Colonic mucosa (tissue), 4 donors: ENCODE results near the gene MYL5. TPM values are rescaled to one million over a fixed set of nuclear protein-coding genes. Genes with fewer than 3 reads are reported as not detected.

ENCODE experiments used
- DNase-seq: peaks from one replicate; pipeline ENCODE4 v3.0.0-alpha.2; 2020
- H3K27ac ChIP-seq: fragments of 200-600 bp; one replicate; pipeline ENCODE4 v1.8.0; 2021
- H3K27me3 ChIP-seq: fragments of 200-600 bp; one replicate; pipeline ENCODE4 v1.8.0; 2021
- H3K36me3 ChIP-seq: fragments of 200-600 bp; one replicate; pipeline ENCODE4 v1.8.0; 2021
- H3K4me1 ChIP-seq: fragments of 200-600 bp; one replicate; pipeline ENCODE4 v1.8.0; 2021; ENCODE audit warnings: mild to moderate bottlenecking
- H3K4me3 ChIP-seq: fragments of 200-600 bp; one replicate; pipeline ENCODE4 v1.8.0; 2021
- H3K9ac ChIP-seq, 2 donors: one replicate each; pipeline ENCODE4 v1.7.0; 2013; ENCODE audit warnings: control low read depth in 2 of 2, low read depth in 2 of 2, low read length in 2 of 2
- H3K9me3 ChIP-seq: fragments of 200-600 bp; one replicate; pipeline ENCODE4 v1.8.0; 2021
- CTCF ChIP-seq: fragments of 200-600 bp; IDR thresholded peaks from one replicate; pipeline ENCODE4 v1.8.0; 2022; ENCODE audit warnings: antibody characterized with exemption, mild to moderate bottlenecking
- intact Hi-C: fragments of 100-400 bp; cut with DNase I; formaldehyde crosslinking; loops from one replicate; pipeline ENCODE4 v1.14.1; 2022
- total RNA-seq, 2 donors: library from RNA; stranded (reverse); fragmentation: NEBNext Ultra II Directional in 1 of 2; extraction: Animal tissue kit (Norgen Biotek cat#: 25700) in 1 of 2; gene quantifications; one replicate each; pipeline ENCODE4 v1.2.1, GENCODE V29; 2021
- donor health status: healthy.
- donor health status: DM: no; HTN: no; CAD: no.
- donor health status: DM: no; HTN: no; CAD: no.

MYL5 gene
- 10 to 100 TPM; 17.3 to 53.6 TPM for total RNA-seq

GRCh38 chr4:674172-675035, at the start of gene MYL5, which contains the start of gene ATP5ME:
TSS of gene MYL5 (plus strand) at chr4:674542. CDS start at chr4:678027, 3,485 bp downstream.
TSS of gene ATP5ME (minus strand) at chr4:674276. CDS start at chr4:674247, 29 bp downstream.
- Histone ChIP-seq H3K27me3 (no peaks in the 10 kb centered on the region), H3K27ac (peak within 1 kb of the TSS; percentile 95), H3K36me3 (peaks cover 6% of the 10 kb centered on the region), H3K4me3 (peak within 1 kb of the TSS; percentile 93), H3K4me1 (no peaks in the 10 kb centered on the region), H3K9me3 (no peaks in the 10 kb centered on the region), H3K9ac (peak within 1 kb of the TSS; percentile 91 to 99)
- intact Hi-C loops: no loop called here
- peak; percentile 96 for DNase-seq
- TF ChIP-seq CTCF: peak; percentile 94

- intact Hi-C loops: no loop called here
- no peaks in the 10 kb centered on the region for H3K4me1 ChIP-seq
- DNase-seq: no peak
- no peaks in the 10 kb centered on the region for H3K36me3 ChIP-seq
- no peak within 1 kb of the TSS for H3K4me3 ChIP-seq
- H3K9me3 ChIP-seq: no peaks in the 10 kb centered on the region
- no peak for TF ChIP-seq CTCF
- H3K9ac ChIP-seq: no peak within 1 kb of the TSS
- no peak within 1 kb of the TSS for H3K27ac ChIP-seq
- H3K27me3 ChIP-seq: no peaks in the 10 kb centered on the region
Observed at GRCh38 chr4:624705-625590, 49.4 kb upstream of the MYL5 start, which contains the start of gene PDE6B. TSS of gene PDE6B (plus strand) at chr4:625573. CDS start at chr4:625627, 54 bp downstream.

- TF ChIP-seq CTCF: no peak
- Histone ChIP-seq H3K9ac (no peak overlapping the region), H3K4me3 (no peak overlapping the region), H3K27me3 (no peaks in the 10 kb centered on the region), H3K4me1 (no peaks in the 10 kb centered on the region), H3K27ac (no peak overlapping the region), H3K36me3 (no peaks in the 10 kb centered on the region), H3K9me3 (no peaks in the 10 kb centered on the region)
- DNase-seq: no peak
- intact Hi-C loops: no loop called here
Observed at GRCh38 chr4:625631-626161, 48.6 kb upstream of the MYL5 start.

GRCh38 chr4:626201-627091, 47.9 kb upstream of the MYL5 start:
- H3K4me1 ChIP-seq: no peaks in the 10 kb centered on the region
- no peak for DNase-seq
- no peak for TF ChIP-seq CTCF
- H3K27me3 ChIP-seq: no peaks in the 10 kb centered on the region
- no peak overlapping the region for H3K9ac ChIP-seq
- intact Hi-C loops: no loop called here
- no peak overlapping the region for H3K4me3 ChIP-seq
- H3K27ac ChIP-seq: no peak overlapping the region
- H3K9me3 ChIP-seq: no peaks in the 10 kb centered on the region
- H3K36me3 ChIP-seq: no peaks in the 10 kb centered on the region
